MV-4-11 (cell line): ENCODE data around the gene DCDC2B.
A peak's percentile ranks its signal among the peaks of the same experiment; 100 is the strongest.

ENCODE experiments used
- DNase-seq: peaks from one replicate; lab custom pipeline; 2025; lab: John Stamatoyannopoulos, UW

DCDC2B gene

DNA sequence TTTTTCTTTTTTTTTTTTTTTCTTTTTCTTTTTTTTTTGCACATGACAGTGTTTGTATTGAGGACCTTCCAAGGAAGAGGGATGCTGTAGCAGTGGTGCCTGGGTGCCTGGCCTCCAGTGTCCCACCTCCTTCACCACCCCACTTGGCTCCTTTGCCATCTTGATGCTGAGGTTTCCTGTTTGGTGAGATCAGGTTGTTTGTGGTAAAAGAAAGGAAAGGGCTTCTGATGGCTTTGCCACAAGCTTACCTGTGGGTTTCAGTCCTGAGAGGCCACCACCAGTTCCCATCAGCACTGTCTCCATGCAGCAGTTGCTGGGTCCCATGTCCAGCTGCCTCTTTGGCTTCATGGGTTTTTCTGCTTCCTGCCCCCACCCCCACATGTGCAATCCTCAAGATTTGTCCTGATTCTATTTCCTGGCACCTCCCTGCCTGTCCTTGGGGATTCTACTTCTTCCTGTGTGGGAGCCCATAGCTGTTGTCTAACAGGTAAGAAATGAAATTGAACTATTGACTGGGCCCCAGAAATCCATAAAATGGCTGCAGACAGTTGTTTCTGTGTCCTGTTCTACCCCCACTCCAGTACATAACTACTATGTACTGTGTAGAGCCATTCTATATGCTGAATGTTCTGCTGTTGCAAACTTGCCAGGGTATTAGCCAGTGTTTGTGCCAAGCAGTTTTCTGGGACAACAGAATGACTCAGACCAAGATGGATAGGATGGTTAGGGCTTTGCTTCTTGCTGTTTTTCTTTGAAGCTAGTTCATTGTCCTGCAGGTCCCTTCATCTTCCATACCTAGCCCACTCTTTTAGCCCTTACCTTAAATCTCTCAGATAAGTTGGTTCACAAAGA, 12.7 kb upstream of the DCDC2B start:
- DNase-seq, result no peak

DNA sequence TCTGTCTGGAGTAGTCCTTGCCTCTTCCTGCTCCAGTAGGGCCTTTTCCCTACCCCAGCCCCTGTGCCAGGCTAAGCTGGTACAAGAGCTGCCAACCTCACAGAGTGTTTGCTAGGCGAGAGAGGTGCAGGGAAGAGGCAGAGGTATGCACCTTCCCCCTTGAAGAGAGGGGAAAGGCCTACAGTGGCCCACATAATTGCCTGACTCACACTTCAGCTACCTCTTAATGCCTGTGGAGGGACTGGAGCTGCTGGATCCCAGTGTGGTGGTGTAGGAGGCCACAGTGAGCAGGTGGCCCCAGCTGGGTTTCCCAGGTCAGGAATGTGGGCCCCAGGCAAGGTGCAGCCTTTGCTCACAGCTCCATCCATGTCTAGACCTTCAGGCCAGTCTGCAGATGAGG, 11.8 kb upstream of the DCDC2B start:
- DNase-seq, result no peak

DNA sequence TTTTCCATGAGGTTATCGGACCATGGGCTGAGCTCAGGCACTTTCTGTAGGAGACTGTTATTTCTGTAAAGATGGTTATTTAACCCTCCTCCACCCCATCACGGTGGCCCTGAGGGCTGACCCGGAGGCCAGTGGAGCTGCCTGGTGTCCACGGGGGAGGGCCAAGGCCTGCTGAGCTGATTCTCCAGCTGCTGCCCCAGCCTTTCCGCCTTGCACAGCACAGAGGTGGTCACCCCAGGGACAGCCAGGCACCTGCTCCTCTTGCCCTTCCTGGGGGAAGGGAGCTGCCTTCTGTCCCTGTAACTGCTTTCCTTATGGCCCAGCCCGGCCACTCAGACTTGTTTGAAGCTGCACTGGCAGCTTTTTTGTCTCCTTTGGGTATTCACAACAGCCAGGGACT, 11.1 kb upstream of the DCDC2B start:
- DNase-seq, result no peak

DNA sequence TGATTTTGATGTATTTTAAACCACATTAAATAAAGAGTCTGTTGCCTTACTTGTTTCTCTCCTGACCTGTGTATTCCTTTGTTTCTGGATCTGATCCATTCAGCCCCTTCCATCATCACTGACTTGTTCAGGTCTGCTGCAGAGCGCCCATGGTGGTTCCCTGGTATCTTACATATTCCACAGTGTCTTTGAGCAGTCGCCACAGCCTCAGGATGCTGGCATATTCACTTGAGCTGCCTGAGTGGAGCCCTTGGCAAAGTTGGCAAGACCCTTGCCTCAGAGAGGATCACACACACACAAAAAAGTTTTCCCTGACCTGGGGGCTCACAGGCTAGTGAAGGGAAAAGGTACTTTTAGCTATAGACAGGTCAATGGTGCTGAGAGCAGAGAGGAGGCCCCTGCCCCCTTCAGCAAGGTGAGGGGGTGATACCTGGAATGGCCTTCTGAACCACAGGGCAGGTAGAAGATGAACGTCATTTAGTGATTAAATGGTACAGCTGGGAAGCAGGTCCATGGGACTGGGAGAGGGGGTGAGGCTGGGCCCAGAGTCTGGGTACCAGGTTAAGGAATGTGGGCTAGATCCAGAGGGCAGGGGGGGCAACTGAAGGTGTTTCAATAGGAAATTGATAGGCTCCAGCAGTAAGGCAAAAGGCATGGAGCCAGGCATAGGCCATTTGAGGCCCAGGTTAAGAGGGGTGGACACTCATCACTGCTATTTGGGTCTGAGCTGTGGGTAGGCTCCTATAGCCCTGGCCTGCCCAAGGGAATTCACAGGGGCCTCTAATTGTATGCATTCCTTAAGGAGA, 10.4 kb upstream of the DCDC2B start:
- DNase-seq, result no peak

DNA sequence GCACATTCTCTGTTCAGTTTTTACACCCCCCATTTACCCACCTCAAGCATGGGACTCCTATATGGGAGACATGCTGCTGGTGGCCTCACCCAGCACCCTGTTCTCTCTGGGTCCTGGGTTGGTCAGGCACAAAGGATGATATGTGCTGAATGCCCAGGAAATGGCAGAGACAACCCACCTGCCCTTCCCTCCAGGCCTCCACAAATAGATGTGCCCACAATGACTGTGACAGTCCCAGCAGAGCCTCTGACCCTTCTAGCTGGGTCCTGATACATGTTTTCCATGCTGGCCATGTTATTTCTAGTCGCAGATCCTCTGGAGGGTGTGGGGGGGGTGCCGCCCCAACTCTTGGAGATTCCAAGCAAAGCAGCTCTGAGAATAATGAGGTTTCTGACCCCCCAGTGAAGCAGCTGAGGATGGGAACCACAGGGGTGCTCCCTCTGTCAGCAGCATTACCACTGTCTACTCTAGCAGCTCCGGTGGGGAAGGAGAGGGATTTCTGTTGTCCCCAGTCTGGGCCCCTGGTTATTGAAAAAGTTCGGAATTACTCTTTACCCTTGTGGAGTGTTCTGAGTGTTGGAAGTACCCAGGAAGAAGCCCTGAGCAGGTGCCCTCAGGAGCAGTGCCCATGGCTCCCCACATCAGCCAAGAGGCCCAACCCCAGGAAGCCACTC, 9.7 kb upstream of the DCDC2B start:
- no peak for DNase-seq

DNA sequence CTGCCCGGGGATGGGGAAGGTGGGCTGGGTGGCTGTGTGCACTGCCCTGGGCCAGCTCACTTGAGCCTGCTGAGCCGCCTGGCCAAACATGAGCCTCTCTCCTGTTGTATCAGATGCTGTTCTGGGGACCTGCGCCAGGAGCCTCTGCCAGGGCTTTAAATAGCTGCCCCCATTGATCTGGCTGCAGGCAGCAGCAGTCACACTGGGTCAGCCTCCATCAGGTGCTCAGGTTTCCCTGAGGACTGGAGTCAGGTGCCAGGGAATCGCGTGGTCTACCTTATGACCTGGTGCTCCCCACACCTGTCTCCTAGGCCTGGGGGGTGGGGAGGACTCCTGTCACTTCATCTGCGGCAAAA, 9.2 kb upstream of the DCDC2B start:
- no peak for DNase-seq

DNA sequence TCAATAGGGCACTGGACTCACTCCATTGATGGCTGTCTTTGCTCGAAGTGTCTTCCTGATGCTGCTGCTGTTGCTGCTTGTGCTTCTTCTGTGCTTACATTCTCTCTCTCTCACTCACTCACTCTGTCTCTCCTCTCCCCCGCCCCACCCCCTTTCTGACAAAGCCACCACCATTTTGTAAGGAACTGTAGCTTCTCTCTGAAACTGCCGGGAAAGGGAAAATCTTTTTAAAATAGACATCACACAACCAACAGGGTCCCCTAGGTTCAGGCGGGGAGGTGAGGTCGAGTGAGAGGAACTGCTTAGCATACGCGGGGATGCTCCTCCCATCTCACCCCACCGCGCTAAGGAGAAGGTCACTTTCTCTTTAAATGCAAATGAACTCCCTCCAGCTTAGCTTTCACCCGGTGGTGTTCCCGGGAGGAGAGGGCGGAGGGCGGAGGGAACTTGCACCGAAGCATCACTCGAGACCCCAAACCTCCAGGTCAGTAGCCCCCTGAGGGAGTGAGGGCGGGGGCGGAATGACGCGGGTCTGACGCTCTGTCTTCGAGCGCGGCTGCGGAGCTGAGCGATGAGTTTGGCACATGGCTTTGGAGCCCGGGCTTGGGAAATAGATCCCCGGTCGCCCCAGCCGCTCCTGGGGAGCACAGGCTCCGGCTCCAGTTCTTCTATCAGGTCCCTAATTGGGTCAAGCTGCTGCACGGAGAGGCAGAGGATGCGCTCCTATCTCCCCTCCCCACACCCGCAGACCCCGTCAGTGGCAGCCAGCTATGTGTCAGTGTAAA, 8.5 kb upstream of the DCDC2B start, which contains the start of gene CCDC28B:
Gene CCDC28B, plus strand, starts transcription at position 370 of the 785 bp plus-strand sequence. CDS start 1,341 bp downstream, outside the sequence.
- DNase-seq, result peak; percentile 44

DNA sequence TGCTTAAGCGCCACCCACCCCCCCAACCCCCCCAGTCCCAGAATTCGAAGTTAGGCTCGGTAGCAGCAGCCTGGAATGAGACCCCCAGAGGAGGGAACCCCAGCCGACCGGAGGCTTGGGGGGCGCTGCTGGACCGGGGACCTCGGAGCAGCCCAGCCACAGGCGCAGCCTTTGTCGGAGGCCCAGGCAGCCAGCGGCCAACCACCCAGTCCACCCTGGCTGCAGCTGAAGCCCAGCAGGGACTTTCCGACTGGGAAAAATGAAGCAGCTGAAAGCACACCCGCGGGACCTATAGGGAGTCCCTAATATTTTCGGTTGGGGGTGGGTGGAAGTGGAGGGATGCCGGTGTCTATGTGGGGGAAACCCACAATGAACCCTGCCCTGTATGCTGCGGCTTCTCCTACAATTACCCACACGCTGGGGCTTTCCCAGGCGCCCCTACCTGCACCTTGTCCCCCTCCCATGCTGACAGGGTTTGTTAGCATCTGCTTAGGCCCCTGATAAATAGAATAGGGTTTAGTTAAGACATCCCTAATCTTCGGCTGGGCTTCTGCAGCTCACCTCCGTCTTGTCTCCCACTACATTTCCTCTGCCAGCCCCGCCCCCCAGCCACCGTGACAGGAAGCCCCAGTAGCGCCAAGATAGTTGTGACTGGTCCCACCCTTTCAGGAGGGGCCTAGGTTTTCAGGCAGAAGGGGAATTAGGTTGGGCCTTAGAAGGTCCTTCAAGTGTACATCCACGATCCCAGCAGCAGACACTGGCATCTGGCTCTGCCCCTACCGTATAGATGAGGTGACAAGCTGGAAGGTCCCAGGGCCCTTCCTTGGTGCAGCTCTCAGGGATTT, 7.7 kb upstream of the DCDC2B start:
- DNase-seq, result peak; percentile 23

DNA sequence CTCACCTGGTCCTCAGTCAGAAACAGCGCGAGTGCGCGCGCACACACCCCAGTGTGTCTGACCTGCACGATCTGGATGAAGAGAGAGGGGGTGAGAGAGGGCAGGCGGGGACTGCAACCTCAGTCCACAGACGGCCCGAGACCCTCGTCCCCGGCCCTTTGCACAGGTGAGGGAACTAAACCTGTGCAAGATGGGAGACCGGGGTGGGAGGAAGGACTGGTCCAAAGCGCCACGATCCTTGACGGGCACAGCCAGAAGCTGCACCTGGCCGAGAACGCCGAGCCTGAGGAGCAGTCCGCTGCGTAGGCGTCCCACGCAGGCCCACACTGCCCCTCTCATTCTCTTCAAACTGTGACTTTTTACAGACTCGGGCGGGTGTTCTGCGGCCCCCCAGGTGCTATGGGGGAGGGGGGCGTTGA, 3.9 kb upstream of the DCDC2B start:
- DNase-seq, result no peak

DNA sequence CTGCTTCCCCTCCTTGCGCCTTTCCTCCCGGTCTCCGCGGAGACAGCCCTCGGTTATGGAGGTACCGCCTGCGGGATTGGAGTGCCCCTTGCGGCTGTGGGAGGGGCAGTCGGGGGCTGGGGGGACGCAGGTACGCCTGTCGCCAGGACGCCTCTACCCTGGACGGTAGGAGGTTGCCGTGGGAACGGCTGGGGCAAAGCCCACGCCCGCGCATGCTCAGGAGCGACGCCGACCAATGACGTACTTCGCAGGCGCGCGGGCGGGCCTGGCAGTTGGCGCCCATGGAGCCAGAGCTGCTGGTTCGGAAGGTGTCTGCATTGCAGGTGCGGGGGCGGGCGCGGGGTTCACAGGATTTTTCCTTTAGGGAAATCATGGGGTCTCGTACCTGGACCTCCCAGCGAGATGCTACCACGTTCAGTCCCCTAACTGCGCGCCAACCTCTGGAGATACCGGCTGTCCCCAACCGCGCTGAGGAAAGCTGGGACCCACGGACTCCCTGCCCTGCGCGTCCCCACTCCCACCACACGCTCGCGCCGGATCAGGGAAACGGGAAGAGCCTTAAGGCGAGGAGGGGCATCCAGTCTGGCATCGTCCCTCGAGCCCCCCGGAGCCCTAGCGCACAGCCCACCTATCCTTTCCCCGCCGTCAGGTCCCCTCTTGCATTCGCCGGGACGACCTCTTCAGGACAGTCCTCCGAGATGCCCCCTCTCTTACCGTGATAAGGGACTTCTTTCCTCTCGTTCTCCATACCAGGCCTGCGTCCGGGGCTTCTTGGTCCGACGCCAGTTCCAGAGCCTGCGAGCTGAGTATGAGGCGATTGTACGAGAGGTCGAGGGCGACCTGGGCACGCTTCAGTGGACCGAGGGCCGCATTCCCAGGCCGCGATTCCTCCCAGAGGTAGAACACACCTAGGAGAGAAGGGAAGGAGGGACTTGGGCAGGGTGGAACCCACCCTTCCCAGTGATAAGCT, 3.2 kb upstream of the DCDC2B start, which contains the start of gene IQCC:
Gene IQCC, plus strand, starts transcription at position 271 of the 970 bp plus-strand sequence. Its CDS starts 11 bp downstream, at position 282.
- DNase-seq, result peak; percentile 69

DNA sequence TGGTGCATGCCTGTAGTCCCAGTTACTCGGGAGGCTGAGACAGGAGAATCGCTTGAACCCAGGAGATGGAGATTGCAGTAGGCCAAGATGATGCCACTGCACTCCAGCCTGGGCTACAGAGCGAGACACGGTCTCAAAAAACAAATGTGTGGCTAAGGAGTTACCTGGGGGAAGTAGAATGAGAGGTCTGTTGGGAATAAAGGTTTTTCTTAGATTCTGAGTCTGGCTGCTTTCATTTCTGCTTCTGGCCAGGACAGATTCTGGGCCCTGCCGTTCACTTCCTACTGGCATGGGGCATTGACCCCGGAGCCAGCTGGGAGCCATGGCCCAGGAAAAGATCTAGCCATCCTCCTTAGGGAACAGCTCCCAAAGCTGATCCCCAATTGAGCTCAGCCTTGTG, 420 bp upstream of the DCDC2B start:
- peak; percentile 14 for DNase-seq

DNA sequence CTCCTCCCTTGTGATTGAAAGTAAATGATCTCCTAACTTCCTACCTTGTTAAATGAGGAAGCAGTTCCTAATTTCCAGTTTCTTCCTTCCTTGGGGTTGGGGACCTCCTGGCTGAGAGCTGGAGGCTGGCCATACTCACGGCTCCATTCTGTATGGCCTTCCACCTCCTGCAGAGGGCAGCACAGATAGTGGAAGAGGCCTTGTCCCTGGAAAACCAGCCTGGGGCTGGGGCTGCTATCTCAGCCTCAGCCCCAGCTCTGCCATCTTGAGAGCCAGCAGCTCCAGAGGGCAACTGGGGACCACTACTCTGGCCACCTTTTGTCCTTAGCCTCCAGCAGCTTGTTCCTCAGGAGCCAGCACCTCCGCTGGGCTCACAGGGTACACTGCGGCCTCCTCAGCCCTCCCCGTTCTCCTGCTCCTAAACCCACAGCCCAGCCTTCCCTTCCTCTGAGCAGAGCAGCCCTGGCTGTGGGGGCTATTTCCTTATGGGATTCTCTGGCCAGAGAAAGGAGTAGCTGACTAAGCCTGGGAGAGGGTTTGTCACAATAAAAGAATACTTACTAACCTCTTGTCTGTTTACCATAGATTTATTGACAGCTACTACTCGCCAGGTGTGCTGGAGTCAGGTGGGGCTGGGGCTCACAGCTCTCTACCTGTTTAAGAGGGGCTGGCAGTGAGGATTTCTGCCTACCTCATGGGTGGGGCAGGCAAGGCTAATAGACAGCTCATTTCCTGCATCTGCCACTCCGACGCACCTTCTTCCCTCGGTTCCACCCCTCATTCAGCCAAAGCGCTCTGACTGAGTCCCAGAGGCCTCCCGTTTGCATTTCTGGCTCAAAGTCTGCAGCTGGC, 7.0 kb downstream of the DCDC2B start:
- DNase-seq, result peak; percentile 49

DNA sequence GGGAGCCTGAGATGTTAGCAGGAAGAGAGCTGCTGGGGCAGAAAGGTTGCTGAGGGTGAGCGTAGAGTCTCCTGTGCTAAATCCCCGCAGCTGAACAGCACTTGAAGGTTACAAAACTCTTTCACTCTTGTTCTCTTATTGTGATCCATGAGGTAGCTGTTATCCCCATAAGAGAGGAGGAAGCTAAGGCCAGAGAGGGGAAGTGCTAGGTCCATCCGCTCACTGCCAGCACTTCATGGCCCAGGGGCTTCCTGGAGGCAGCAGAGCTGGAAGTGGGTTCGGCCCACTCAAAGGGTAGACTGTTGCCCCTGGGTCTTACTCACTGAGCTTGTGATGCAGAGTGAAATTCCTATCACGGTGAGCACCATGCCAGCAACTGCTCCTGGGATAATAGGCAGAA, 7.7 kb downstream of the DCDC2B start:
- DNase-seq, result no peak

DNA sequence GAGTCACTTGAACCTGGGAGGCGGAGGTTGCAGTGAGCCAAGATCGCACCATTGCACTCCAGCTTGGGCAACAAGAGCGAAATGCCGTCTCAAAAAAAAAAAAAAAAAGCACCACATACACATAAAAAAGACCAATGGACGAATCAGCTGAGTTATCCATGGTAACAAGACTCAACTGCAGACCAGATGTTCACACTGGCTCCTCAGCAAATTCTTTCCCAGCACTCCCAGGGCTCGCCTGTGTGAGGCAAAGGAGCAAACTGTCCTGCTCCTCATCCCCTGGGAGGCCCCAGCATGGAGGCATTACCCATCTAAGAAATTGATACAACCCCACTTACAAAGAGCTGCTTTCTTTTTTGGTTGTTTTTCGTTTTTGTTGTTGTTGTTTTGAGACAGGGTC, 10.1 kb downstream of the DCDC2B start:
- no peak for DNase-seq

DNA sequence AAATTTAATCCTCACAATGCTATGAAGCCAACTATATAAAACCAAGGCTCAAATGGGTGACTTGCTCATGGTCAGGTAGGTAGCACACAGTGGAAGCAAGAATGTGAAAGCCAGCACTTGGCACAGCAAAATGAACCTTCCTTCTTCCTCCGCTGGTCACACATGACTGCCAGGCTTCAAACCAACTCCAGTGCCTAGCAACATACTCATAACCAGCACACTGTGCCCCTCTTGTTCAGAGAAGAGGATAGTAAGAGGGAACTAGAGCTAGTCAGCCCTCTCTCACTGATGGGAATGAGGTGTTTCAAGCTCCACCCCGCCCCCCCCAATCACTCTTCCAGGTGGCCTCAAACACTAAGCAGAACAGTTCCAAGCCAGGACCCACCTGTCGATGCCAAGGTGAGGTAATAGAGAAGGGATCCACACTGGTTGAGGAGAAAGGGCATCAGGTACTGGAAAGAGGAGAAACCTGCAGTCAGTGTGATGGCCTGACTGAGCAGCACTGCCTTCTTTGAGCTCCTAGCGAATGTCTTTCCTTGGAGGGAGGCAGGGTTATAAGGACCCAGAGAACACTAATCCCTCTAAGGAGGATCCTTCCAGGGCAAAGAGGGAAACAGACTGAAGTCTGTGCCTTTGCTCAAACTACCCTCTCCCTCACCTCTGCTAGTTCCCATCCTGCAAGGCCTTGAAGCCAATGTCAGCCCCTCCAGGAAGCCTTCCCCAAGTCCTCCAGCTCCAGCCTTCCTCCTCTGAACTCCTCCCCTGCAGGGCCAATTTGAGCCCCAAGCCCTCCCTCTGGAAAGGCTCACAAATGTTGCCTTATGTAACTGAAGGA, 12.1 kb downstream of the DCDC2B start:
- DNase-seq, result no peak

DNA sequence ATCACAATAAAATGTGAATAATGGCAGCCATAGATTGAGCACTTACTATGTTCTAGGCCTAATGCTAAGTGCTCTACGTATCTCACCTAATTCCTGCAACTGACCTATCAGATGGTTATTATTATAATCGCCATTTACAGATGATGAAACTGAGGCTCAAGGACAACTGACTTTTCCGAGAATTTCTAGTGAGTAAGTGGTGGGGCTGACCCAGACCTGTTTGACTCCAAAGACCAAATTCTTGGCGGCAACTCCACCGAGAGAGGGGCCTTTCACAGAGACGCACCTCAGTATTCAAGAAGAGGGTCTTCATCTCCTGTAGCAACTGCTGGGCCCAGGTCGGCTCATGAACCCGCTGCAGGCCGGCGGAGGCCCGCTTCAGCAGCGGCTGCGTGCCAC, 12.7 kb downstream of the DCDC2B start:
- DNase-seq, result no peak

DNA sequence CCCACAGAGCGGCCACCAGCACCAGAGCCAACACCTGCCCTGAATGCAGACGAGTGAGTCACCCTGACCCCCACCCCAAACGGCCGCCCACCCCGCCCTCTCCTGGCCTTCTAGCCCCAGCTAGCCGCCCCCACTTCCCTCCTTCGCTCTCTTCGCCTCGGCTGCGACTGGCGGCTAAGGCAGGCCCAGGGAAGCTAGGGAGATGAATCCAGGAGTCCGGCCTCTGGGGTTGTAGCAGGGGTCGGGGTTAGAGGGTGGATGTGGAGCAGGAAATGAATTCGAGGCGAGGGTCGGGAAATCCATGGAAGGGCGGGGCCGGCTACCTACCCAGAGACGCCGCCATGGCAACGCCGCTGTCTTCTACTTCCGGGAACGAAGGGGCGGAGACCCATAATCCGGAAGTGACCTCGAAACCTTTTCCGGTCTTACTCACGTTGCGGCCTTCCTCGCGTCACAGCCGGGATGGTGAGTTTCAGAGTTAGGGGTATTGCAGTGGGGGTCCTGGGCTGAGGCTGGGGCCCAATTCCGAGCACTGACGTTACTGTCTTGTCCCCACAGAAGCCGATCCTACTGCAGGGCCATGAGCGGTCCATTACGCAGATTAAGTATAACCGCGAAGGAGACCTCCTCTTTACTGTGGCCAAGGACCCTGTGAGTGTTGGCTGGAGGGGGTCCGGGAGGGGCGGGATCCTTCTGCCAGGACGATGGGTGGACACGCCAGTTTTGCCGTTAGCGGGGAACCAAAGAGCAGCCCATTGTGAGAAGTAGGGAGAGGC, 13.3 kb downstream of the DCDC2B start, which contains the start of the genes EIF3I and TMEM234:
Gene EIF3I, plus strand, starts transcription at position 428 of the 776 bp plus-strand sequence. Its CDS starts 35 bp downstream, at position 463.
Gene TMEM234, minus strand, starts transcription at position 374 of the 776 bp plus-strand sequence. Its CDS starts 31 bp downstream, at position 343.
- DNase-seq, result peak; percentile 89
